TTC549 (cell line): ENCODE measurements around the gene MT1A.

Experiments used
- FAIRE-seq: peaks from 2 replicates; lab custom pipeline; 2012; peaks lifted over from hg19 to GRCh38; lab: Jason Lieb, UNC

Gene MT1A

GRCh38 chr16:56632156-56632847 is 6.2 kb upstream of the MT1A start, which contains the start of gene MT1M:
Gene MT1M, plus strand, starts transcription at chr16:56632659. Its CDS starts 73 bp downstream, at chr16:56632732.
- no peak for FAIRE-seq

DNA sequence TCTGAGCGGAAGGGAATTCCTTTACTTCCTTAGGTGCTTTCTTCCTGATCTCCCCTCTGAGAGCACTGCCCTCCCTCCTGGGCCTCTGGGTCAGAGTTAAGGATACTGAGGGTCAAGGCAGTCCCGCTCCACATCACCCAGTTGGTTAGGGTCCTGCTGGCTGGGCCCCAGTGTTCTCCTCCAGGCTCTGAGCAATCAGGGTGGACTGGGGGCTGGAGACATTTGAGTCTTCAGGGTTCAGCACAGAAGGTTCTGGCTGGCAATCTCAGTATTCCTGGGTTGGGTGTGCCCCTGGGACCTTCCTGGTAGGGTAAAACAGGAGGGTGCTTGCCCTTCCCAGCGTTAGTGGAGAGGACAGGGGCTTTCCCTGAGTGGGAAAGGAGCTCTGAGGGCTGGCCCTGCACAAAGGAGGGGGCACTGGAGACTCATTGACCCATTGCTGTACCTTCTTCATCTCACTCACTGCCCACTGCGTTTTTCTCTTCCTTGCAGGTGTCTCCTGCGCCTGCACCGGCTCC is 5.6 kb upstream of the MT1A start:
- FAIRE-seq = no peak

GRCh38 chr16:56633535-56633934 is 4.9 kb upstream of the MT1A start:
- FAIRE-seq = no peak

GRCh38 chr16:56634715-56635440 is 3.6 kb upstream of the MT1A start:
- no peak for FAIRE-seq

DNA sequence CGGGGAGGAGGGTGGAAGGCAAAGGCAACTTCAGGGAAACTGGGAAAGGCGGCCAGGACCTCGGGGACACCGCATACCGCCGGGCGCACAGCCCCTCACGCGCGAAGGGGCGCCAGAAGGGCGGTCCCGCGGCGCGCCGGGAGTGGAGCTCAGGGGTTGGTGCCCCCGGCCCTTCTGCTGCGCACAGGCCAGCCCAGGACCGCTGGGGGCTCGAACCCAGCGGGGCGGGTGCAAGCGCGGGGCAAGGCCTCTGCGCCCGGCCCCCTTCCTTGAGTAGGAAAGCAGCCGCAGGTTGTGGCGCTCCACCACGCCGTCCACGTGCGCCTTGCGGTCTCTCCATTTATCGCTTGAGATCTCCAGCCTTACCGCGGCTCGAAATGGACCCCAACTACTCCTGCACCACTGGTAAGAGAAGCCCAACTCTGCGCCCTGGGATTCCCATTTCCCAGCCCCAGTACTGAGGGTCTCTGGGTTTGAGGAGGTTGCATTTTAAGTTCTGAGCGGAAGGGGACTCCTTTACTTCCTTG is 3.0 kb upstream of the MT1A start:
- FAIRE-seq = no peak

DNA sequence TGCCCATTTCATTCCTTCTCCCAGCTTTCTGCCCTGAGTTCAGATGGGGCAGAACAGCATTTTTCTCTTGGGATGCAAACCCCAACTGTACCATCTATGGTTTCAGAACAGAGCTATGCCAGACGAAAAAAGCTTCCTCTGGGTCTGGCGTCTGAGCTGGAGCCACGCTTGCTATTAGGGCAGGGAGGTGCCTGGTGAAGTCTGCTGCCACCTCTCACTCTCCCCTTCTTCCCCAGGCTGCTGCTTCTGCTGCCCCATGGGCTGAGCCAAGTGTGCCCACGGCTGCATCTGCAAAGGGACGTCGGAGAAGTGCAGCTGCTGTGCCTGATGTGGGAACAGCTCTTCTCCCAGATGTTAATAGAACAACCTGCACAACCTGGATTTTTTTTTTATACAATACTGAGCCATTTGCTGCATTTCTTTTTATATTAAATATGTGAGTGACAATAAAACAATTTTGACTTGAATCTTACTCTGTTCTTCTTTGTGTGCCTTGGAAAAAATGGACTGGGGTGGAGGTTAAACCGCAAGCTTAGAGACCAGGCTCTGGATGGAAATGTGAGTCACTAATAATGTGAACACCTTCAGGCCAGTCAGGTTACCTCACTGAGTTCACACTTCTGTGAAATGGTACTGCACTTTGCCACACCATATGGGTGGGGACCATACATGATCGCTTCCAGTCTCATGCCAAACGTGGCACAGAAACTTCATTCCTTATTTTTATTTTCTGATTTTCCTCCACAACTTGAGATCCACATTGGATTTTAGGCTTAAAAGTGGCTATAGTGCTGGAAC is 1.7 kb upstream of the MT1A start:
- no peak for FAIRE-seq

- FAIRE-seq = no peak
Observed at GRCh38 chr16:56639045-56639444, 579 bp downstream of the MT1A start.

DNA sequence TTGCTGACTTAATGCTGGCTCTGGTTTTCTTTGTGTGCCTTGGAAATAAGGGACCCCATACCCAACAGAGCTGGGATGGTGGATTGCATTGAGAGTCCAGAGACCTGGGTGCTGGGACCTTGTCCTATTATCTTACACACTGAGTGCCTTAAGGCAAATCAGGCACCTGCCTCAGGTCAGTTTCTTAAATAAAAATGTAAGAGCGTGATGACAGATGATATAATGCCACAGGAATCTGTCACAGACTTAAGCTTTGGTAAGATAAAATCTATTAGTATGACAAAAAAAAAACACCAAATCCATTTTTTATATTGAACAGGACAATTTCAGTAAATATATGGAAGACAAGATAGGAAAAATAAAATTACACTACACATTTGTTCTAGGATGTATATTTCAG is 1.6 kb downstream of the MT1A start:
- FAIRE-seq = no peak

GRCh38 chr16:56641166-56641565 is 2.7 kb downstream of the MT1A start:
- no peak for FAIRE-seq

DNA sequence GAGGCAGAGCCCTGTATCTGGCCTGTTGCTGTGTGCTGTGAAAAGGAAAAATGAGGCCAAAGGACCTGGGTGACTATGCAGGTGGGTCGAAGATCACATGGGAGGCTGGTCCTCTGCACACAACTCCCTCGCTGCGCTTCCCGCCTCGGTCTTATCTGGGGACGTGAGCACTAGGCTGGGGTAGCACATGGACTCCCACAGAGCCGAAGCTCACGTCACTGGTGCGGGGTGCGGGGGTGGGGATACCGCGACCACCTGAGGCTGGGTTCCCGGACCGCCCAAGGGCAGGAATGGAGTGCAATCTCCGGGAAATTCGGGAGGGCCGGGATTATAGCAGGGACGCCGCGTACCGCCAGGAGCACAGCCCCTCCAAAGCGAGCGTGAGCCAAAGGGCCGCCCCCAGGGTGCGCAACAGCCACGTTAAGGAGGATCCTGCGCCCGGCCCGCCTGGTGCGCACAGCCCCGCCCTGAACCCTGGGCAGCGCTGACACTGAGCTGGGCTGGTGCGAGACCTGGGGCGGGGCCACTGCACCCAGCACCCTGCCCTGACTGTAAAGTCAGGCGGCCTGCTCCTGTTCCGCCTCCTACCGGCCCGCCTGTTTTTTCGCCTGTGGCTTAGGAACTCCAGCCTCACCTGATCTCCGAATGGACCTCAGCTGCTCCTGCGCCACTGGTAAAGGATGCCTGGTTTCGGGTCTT is 4.8 kb downstream of the MT1A start:
- FAIRE-seq = no peak

DNA sequence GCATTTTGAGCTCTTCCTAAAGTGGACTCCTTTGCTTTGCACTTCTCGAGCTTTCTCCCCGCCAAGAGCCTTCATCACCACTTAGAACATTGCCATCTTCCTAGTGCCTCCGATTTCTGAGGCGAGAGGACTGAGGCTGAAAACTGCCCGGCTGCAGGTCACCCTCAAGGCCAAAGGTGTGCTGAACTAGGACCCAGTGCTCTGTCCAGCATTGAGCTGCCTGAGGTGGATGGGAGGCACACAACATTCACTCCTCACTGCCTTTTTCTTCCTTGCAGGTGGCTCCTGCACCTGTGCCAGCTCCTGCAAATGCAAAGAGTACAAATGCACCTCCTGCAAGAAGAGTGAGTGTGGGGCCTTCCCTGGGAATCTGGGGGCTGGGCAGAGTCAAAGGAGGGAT is 5.4 kb downstream of the MT1A start:
- FAIRE-seq = no peak

GRCh38 chr16:56645311-56645710 is 6.8 kb downstream of the MT1A start:
- FAIRE-seq = no peak

DNA sequence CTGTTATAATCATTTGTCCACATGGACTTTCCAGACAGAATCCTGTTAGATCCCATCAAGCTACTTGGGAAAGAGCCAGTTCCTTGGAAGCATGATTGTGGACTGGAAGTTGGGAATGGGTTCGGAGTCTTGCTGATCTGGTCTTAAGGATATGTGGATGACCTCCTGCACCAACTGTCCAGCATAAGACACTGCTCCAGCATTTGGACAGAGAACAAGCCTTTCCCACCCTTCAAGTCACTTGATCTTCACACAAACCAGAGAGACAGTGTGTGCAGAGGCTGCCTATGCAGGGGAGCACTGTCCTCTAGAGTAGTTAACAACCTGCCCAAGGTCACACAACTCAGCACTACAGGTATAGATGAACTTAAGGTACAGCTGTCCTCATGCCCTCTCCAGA is 7.4 kb downstream of the MT1A start:
- no peak for FAIRE-seq

DNA sequence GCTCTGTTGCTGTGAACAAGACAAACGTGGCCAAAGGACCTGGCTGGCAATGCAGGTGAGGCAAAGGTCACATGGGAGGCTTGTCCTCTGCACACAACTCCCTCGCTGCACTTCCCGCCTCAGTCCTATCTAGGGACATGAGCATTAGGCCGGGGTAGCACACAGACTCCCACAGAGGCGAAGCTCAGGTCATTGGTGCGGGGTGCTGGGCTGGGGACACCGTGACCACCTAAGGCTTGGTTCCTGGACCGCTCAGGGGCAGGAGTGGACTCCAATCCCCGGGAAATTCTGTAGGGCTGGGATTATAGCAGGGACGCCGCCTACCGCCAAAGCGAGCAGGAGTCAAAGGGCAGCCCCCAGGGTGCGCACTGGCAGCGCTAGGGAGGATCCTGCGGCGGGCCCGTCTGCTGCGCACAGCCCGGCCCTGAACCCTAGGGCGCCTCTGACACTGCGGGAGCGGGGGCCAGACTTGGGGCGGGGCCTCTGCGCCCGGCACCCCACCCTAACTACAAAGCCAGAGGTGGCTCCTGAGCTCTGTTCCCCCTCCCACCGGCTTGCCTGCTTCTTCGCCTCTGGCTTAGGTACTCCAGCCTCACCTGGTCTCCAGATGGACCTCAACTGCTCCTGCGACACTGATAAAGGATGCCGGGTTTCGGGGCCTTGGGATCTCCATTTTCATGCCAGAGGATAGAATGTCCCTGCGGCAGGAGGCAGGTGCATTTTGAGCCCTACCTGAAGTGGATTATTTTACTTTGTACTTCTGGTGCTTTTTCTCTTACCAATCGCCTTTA is 9.4 kb downstream of the MT1A start:
- no peak for FAIRE-seq

- no peak for FAIRE-seq
Observed at GRCh38 chr16:56649271-56649670, 10.8 kb downstream of the MT1A start.

DNA sequence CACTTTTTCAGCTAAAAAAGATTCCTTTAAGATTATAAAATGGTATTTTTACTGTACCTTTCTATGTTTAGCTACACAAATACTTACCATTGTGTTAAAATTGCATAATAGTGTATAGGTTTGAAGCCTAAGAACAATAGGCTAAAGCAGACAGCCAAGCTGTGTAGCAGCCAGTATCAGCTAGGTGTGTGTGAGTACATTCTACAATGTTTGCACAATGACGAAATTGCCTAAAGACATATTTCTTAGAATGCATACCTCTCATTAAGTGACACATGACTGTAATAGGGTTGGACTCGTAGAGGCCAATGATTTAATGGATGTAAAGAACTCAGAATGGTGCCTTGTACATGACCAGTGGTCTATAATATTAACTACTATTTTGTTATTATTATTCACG is 11.4 kb downstream of the MT1A start:
- no peak for FAIRE-seq

- FAIRE-seq = no peak
Observed at GRCh38 chr16:56651586-56651985, 13.1 kb downstream of the MT1A start, which contains the start of gene MT1B. Gene MT1B, plus strand, starts transcription at chr16:56651886. Its CDS starts 68 bp downstream, at chr16:56651954.

DNA sequence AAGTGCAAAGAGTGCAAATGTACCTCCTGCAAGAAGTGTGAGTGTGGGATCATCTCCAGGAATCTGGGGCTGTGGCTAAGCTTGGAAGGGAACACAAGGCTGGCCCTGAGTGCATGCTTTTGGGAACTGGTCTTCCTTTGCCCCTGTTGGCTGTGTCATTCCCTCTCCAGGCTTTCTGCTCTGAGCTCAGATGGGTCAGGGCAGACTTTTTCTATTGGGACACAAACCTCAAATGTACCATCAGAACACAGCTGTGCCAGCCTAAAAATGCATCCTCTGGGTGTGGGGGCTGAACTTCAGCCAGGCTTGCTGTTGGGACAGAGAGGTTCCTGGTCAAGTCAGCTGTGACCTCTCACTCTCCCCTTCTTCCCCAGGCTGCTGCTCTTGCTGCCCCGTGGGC is 14.1 kb downstream of the MT1A start:
- no peak for FAIRE-seq

GRCh38 chr16:56653218-56653617 is 14.8 kb downstream of the MT1A start:
- no peak for FAIRE-seq

DNA sequence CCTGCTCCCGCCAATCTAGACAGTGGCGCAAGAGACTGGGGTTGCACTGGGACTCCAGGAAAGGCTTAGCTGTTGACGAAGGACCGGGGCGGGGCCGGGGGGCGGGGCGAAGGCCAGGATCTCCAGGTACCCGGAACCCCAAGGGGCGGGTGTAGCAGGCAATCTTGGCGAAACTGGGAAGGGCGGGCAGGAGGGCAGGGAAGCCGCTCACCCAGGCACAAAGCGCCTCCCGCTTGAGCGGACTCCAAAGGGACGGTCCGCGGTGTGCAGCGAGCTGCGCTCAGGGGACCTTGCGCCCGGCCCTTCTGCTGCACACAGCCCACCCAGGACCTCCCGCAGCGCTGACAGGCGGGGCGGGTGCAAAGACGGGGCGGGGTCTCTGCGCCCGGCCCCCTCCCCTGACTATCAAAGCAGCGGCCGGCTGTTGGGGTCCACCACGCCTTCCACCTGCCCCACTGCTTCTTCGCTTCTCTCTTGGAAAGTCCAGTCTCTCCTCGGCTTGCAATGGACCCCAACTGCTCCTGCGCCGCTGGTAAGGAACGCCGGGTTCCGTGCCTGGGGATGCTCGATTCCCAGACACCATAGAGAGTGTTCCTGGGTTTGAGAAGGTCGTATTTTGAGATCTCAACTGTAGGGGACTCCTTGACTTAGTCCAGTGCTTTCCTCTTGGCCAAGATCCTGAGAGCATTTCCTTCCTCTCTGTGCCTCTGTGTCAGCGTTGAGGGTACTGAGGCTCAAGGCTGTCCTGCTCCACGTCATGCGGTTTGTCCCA is 19.3 kb downstream of the MT1A start, which contains the start of gene MT1F:
Gene MT1F (plus strand): TSS at position 405 of the 772 bp plus-strand sequence. CDS start 100 bp downstream, at position 505.
- FAIRE-seq = no peak
